ENCODE data around the gene LBH.

Gene LBH

GRCh38 chr2:30231212-30231995 is at the start of gene LBH:
Gene LBH (plus strand): TSS chr2:30231534. CDS start chr2:30231739, 205 bp downstream.
- Histone ChIP-seq H3K36me3 (ENCODE audit: insufficient read depth, low read length) (no peaks in the 10 kb centered on the region), H3K27me3 (ENCODE audit: control insufficient read depth in 1 of 2, insufficient read depth in 2 of 2, low read length in 2 of 2) (no peaks in the 10 kb centered on the region), H3K4me3 (ENCODE audit: low read depth in 1 of 2, low read length in 2 of 2) (peak within 1 kb of the TSS; percentile 75 to 79), H3K4me1 (ENCODE audit: insufficient read depth, low read length) (peaks cover 24% of the 10 kb centered on the region), H3K9me3 (ENCODE audit: low read length) (no peaks in the 10 kb centered on the region), H3K27ac (ENCODE audit: low read depth, low read length) (peak within 1 kb of the TSS; percentile 86), H3K9ac (ENCODE audit: low read length) (peak within 1 kb of the TSS; percentile 60)

GRCh38 chr2:30184035-30184434 is 47.3 kb upstream of the LBH start:
- no peaks in the 10 kb centered on the region for H3K36me3 ChIP-seq (ENCODE audit: insufficient read depth, low read length)
- H3K9me3 ChIP-seq (ENCODE audit: low read length) = no peaks in the 10 kb centered on the region
- H3K27me3 ChIP-seq (ENCODE audit: control insufficient read depth in 1 of 2, insufficient read depth in 2 of 2, low read length in 2 of 2) = no peaks in the 10 kb centered on the region
- H3K4me3 ChIP-seq (ENCODE audit: low read depth in 1 of 2, low read length in 2 of 2) = no peak overlapping the region
- no peaks in the 10 kb centered on the region for H3K4me1 ChIP-seq (ENCODE audit: insufficient read depth, low read length)
- H3K9ac ChIP-seq (ENCODE audit: low read length) = no peak overlapping the region
- H3K27ac ChIP-seq (ENCODE audit: low read depth, low read length) = no peak overlapping the region

- no peaks in the 10 kb centered on the region for H3K9me3 ChIP-seq (ENCODE audit: low read length)
- no peak overlapping the region for H3K4me3 ChIP-seq (ENCODE audit: low read depth in 1 of 2, low read length in 2 of 2)
- no peak overlapping the region for H3K27ac ChIP-seq (ENCODE audit: low read depth, low read length)
- H3K27me3 ChIP-seq (ENCODE audit: control insufficient read depth in 1 of 2, insufficient read depth in 2 of 2, low read length in 2 of 2) = no peaks in the 10 kb centered on the region
- H3K4me1 ChIP-seq (ENCODE audit: insufficient read depth, low read length) = no peaks in the 10 kb centered on the region
- H3K36me3 ChIP-seq (ENCODE audit: insufficient read depth, low read length) = no peaks in the 10 kb centered on the region
- H3K9ac ChIP-seq (ENCODE audit: low read length) = no peak overlapping the region
Observed at GRCh38 chr2:30185178-30185577, 46.2 kb upstream of the LBH start.

GRCh38 chr2:30188292-30188691 is 43.0 kb upstream of the LBH start:
- Histone ChIP-seq H3K4me3 (ENCODE audit: low read depth in 1 of 2, low read length in 2 of 2) (no peak overlapping the region), H3K27me3 (ENCODE audit: control insufficient read depth in 1 of 2, insufficient read depth in 2 of 2, low read length in 2 of 2) (no peaks in the 10 kb centered on the region), H3K4me1 (ENCODE audit: insufficient read depth, low read length) (no peaks in the 10 kb centered on the region), H3K9ac (ENCODE audit: low read length) (no peak overlapping the region), H3K9me3 (ENCODE audit: low read length) (no peaks in the 10 kb centered on the region), H3K36me3 (ENCODE audit: insufficient read depth, low read length) (no peaks in the 10 kb centered on the region), H3K27ac (ENCODE audit: low read depth, low read length) (no peak overlapping the region)

- no peak overlapping the region for H3K4me3 ChIP-seq (ENCODE audit: low read depth in 1 of 2, low read length in 2 of 2)
- H3K27ac ChIP-seq (ENCODE audit: low read depth, low read length) = no peak overlapping the region
- no peaks in the 10 kb centered on the region for H3K4me1 ChIP-seq (ENCODE audit: insufficient read depth, low read length)
- H3K9me3 ChIP-seq (ENCODE audit: low read length) = no peaks in the 10 kb centered on the region
- no peaks in the 10 kb centered on the region for H3K27me3 ChIP-seq (ENCODE audit: control insufficient read depth in 1 of 2, insufficient read depth in 2 of 2, low read length in 2 of 2)
- H3K36me3 ChIP-seq (ENCODE audit: insufficient read depth, low read length) = no peaks in the 10 kb centered on the region
- H3K9ac ChIP-seq (ENCODE audit: low read length) = no peak overlapping the region
Observed at GRCh38 chr2:30190637-30191036, 40.7 kb upstream of the LBH start.

- Histone ChIP-seq H3K9me3 (ENCODE audit: low read length) (no peaks in the 10 kb centered on the region), H3K4me1 (ENCODE audit: insufficient read depth, low read length) (no peaks in the 10 kb centered on the region), H3K27ac (ENCODE audit: low read depth, low read length) (no peak overlapping the region), H3K27me3 (ENCODE audit: control insufficient read depth in 1 of 2, insufficient read depth in 2 of 2, low read length in 2 of 2) (no peaks in the 10 kb centered on the region), H3K36me3 (ENCODE audit: insufficient read depth, low read length) (no peaks in the 10 kb centered on the region), H3K9ac (ENCODE audit: low read length) (no peak overlapping the region), H3K4me3 (ENCODE audit: low read depth in 1 of 2, low read length in 2 of 2) (no peak overlapping the region)
Observed at GRCh38 chr2:30191107-30191506, 40.2 kb upstream of the LBH start.

GRCh38 chr2:30191819-30192271 is 39.5 kb upstream of the LBH start:
- H3K9me3 ChIP-seq (ENCODE audit: low read length) = no peaks in the 10 kb centered on the region
- H3K27me3 ChIP-seq (ENCODE audit: control insufficient read depth in 1 of 2, insufficient read depth in 2 of 2, low read length in 2 of 2) = no peaks in the 10 kb centered on the region
- no peaks in the 10 kb centered on the region for H3K36me3 ChIP-seq (ENCODE audit: insufficient read depth, low read length)
- no peak overlapping the region for H3K4me3 ChIP-seq (ENCODE audit: low read depth in 1 of 2, low read length in 2 of 2)
- H3K4me1 ChIP-seq (ENCODE audit: insufficient read depth, low read length) = no peaks in the 10 kb centered on the region
- H3K9ac ChIP-seq (ENCODE audit: low read length) = no peak overlapping the region
- H3K27ac ChIP-seq (ENCODE audit: low read depth, low read length) = no peak overlapping the region

- Histone ChIP-seq H3K9me3 (ENCODE audit: low read length) (no peaks in the 10 kb centered on the region), H3K27me3 (ENCODE audit: control insufficient read depth in 1 of 2, insufficient read depth in 2 of 2, low read length in 2 of 2) (no peaks in the 10 kb centered on the region), H3K36me3 (ENCODE audit: insufficient read depth, low read length) (no peaks in the 10 kb centered on the region), H3K4me3 (ENCODE audit: low read depth in 1 of 2, low read length in 2 of 2) (no peak overlapping the region), H3K27ac (ENCODE audit: low read depth, low read length) (no peak overlapping the region), H3K4me1 (ENCODE audit: insufficient read depth, low read length) (no peaks in the 10 kb centered on the region), H3K9ac (ENCODE audit: low read length) (no peak overlapping the region)
Observed at GRCh38 chr2:30192314-30192713, 39.0 kb upstream of the LBH start.

- no peak overlapping the region for H3K4me3 ChIP-seq (ENCODE audit: low read depth in 1 of 2, low read length in 2 of 2)
- no peaks in the 10 kb centered on the region for H3K4me1 ChIP-seq (ENCODE audit: insufficient read depth, low read length)
- no peaks in the 10 kb centered on the region for H3K27me3 ChIP-seq (ENCODE audit: control insufficient read depth in 1 of 2, insufficient read depth in 2 of 2, low read length in 2 of 2)
- no peak overlapping the region for H3K27ac ChIP-seq (ENCODE audit: low read depth, low read length)
- H3K36me3 ChIP-seq (ENCODE audit: insufficient read depth, low read length) = no peaks in the 10 kb centered on the region
- no peaks in the 10 kb centered on the region for H3K9me3 ChIP-seq (ENCODE audit: low read length)
- H3K9ac ChIP-seq (ENCODE audit: low read length) = no peak overlapping the region
Observed at GRCh38 chr2:30193104-30193681, 38.1 kb upstream of the LBH start.

GRCh38 chr2:30194421-30194820 is 36.9 kb upstream of the LBH start:
- Histone ChIP-seq H3K9ac (ENCODE audit: low read length) (no peak overlapping the region), H3K27ac (ENCODE audit: low read depth, low read length) (no peak overlapping the region), H3K4me1 (ENCODE audit: insufficient read depth, low read length) (no peaks in the 10 kb centered on the region), H3K36me3 (ENCODE audit: insufficient read depth, low read length) (no peaks in the 10 kb centered on the region), H3K27me3 (ENCODE audit: control insufficient read depth in 1 of 2, insufficient read depth in 2 of 2, low read length in 2 of 2) (no peaks in the 10 kb centered on the region), H3K9me3 (ENCODE audit: low read length) (no peaks in the 10 kb centered on the region), H3K4me3 (ENCODE audit: low read depth in 1 of 2, low read length in 2 of 2) (no peak overlapping the region)

- Histone ChIP-seq H3K27me3 (ENCODE audit: control insufficient read depth in 1 of 2, insufficient read depth in 2 of 2, low read length in 2 of 2) (no peaks in the 10 kb centered on the region), H3K4me3 (ENCODE audit: low read depth in 1 of 2, low read length in 2 of 2) (no peak overlapping the region), H3K27ac (ENCODE audit: low read depth, low read length) (no peak overlapping the region), H3K4me1 (ENCODE audit: insufficient read depth, low read length) (no peaks in the 10 kb centered on the region), H3K9me3 (ENCODE audit: low read length) (no peaks in the 10 kb centered on the region), H3K9ac (ENCODE audit: low read length) (no peak overlapping the region), H3K36me3 (ENCODE audit: insufficient read depth, low read length) (no peaks in the 10 kb centered on the region)
Observed at GRCh38 chr2:30195016-30195415, 36.3 kb upstream of the LBH start.

Measured in muscle layer of colon (tissue), 2 donors.